HTERT RPE-1 (cell line): ENCODE data around the gene ETFRF1.

Experiments
- in situ Hi-C: fragments of 300-500 bp; cut with MboI; formaldehyde crosslinking; loops from 4 replicates; pipeline ENCODE4 v1.14.3; 2020; ENCODE audit warnings: low sequenced_read_pairs

The ETFRF1 gene

GRCh38 chr12:25208554-25208953 is 13.5 kb downstream of the ETFRF1 start:
- in situ Hi-C loops = no loop called here

- in situ Hi-C loops = no loop called here
Measured at GRCh38 chr12:25213338-25213737, 18.3 kb downstream of the ETFRF1 start.

GRCh38 chr12:25236190-25236589 is 41.2 kb downstream of the ETFRF1 start:
- in situ Hi-C loops = no loop called here

DNA sequence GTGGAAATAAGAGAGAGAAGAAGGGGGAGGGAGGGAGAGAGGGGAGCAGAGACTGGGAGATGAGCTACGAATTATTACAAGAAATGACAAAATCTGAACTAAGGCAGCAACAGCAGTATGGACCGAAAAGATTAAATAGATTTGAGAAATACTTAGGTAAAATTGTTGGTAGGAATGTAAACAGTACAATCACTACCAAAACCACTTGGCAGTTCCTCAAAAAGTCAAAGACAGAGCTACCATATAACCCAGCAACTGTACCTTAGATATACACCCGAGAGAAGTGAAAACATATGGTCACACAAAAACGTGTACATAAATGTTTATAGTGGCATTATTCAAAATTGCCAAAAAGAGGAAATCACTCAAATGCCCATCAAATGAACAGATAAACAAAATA is 41.6 kb downstream of the ETFRF1 start:
- in situ Hi-C loops = no loop called here

DNA sequence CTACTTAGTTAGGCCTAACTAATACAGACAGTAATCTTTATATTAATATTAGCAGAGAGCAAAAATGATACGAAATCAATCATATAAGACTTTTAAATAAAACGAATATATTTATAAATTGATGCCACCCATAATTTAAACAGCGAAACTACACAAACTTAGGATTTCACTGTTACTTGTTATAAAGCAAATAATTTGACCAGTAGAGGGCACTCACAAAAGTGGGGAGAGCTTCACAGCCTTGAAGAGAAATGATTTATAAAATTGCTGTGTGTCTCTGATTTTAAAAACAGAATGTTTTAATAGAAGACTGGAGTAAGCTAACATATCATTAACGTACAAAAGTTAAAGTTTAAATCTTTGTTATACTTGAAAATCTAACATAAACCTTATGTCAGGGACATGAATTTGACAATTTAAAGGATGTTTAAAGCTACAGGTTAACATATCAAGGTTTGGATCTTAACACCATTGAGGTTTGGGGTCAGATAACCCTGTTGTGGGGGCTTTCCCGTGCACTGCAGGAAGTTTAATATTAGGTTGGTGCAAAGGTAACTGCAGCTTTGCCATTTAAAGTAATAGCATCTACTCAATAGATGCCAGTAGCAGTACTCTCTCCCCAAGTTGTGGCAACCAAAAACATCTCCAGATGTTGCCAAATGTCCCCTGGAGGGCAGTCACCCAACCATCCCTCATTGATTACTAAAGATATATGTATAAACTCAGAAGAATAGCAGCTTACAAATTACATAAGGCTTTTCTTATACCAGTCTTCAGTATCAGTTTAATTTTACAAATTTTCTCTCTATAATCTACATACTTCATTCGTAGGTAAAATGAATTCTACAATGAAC is 46.4 kb downstream of the ETFRF1 start:
- in situ Hi-C loops = no loop called here

- in situ Hi-C loops = no loop called here
Measured at GRCh38 chr12:25242981-25243679, 48.1 kb downstream of the ETFRF1 start.

- in situ Hi-C loops = no loop called here
Measured at GRCh38 chr12:25243680-25243990, 48.6 kb downstream of the ETFRF1 start.

- in situ Hi-C loops = no loop called here
Measured at GRCh38 chr12:25245491-25245890, 50.5 kb downstream of the ETFRF1 start.

DNA sequence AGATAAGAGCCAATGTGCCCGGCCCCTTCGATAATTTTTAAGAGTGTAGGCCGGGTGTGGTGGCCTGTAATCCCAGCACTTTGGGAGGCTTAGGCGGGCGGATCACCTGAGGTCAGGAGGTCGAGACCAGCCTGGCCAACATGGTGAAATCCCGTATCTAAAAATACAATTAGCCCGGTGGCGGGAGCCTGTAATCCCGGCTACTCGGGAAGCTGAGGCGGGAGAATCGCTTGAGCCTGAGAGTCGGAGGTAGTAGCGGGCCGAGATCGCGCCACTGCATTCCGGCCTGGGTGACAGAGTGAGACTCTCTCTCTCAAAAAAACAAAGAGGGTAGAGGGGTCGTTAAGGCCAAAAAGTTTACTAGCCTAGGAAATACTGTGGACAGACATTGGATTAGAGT is 53.1 kb downstream of the ETFRF1 start:
- in situ Hi-C loops = no loop called here

DNA sequence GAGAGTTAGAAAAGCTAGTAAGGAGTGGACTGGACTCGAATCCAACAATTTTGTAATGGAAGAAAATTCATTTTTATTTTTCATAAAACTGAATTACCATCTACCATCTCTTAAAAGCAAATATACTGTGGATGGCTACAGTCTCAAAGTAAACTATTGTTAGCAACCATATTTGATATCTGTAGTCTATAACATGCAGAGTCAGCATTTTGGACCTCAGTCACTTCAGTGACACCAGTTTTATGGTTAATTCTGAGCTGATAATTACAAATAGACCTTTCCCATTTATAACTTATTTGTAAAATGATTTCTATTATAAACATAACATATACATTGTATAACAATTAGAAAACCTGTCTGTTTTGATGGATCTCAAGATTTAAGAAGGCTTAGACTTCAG is 53.7 kb downstream of the ETFRF1 start:
- in situ Hi-C loops = no loop called here

- in situ Hi-C loops = no loop called here
Measured at GRCh38 chr12:25249931-25250738, 55.1 kb downstream of the ETFRF1 start.

DNA sequence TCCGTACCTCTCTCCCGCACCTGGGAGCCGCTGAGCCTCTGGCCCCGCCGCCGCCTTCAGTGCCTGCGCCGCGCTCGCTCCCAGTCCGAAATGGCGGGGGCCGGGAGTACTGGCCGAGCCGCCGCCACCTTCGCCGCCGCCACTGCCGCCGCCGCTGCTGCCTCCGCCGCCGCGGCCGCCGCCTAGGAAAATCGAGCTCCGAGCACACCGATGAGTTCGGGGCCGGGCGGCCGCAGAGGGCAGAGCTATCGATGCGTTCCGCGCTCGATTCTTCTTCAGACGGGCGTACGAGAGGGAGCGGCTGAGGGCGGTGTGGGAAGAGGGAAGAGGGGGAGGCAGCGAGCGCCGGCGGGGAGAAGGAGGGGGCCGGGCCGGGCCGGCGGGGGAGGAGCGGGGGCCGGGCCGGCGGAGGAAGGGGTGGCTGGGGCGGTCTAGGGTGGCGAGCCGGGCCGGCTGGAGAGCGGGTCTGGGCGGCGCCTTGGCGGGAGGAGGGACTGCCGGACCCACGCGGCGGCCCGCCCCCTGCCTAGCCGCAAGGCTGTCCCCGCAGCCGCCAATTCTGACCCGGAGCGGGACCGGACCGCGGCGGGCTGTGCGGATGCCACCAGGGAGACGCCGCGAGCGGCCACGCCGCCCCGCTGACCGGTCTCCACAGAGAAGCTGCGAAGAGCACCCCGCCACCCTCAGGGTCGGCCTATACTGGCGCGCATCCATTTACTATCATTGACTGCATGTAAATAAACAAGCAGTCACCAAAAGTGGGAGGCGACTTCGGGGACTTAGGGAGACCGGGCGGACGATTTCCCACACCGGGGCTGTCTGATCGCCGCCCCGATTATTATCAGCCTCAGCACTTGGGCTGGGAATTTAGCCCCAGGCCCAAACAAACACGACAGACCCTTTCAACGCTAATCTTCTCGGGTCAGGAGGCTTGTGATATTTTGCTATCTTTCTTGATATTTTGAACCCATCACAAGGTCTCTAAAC is 56.0 kb downstream of the ETFRF1 start, which contains the start of gene KRAS:
Gene KRAS, minus strand, starts transcription at position 186 of the 987 bp plus-strand sequence.
- in situ Hi-C loops = no loop called here

GRCh38 chr12:25251769-25252168 is 56.7 kb downstream of the ETFRF1 start:
- in situ Hi-C loops = no loop called here

- in situ Hi-C loops = no loop called here
Measured at GRCh38 chr12:25252946-25253345, 57.9 kb downstream of the ETFRF1 start.

DNA sequence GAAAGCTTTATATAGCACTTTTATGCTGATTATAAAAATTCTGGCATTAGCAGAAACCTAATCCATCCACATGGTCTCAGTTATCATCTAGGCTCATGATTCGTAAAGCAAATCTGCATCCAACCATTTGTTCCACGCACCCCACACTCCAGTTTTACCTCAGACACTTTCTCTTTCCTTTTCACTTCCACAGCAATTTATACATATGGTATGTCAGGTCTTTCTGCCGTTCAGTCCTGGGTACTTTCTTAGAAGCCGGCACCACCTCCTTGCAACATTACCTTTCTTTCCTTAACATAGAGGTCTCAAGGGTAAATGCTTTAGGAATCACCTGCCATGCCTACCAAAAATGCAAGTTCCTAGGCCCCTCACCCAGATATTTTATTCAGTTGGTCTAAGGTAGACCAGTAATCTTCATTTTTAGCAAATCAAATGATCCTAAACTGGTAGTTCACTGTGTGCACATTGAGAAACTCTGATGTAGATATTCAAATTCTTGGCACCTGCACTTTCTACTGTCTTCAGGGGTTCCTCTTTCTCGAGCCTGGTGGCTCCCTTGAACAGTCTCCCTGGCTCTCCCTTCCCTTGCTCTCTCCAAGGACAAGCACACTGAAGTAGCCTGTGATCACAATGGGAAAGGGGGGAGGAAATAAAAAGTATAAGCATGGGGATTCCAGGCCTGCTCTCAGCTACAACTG is 58.5 kb downstream of the ETFRF1 start:
- in situ Hi-C loops = no loop called here

DNA sequence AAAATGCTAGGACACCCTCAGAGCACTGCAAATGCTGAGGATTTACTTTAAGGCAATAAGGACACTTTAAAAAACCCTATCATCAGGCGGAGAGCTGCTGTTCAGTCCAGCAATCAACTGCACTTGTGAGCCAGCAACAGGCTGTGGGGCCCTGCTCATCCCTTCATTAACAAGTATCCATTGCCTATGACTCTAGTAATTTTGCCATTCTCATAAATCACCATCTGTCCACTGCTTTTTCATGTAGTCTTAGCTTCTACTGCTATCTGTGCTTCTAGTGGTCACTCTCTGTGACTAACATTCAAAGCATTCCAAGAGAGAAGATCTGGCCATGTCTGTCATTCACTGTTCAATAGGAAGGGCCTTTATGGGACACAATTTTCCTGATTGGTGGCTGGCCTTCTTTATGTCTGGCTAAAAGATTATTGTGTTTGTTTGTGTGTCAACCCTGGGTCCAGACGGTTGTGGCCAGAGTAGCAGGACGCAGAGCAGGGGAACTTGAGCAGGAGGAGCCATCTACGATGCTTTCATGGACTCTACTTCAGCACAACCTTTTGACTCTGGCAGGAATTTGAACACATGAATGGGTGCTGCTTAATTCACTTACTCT is 59.3 kb downstream of the ETFRF1 start:
- in situ Hi-C loops = no loop called here
